ENCODE measurements around the gene TXNDC11. TPM values are rescaled to one million over a fixed set of nuclear protein-coding genes. Genes with fewer than 3 reads are reported as not detected.

TXNDC11 gene
- total RNA-seq, 1 experiment from 2014 or later: 30.9 TPM

- H3K27me3 ChIP-seq (ENCODE audit: insufficient read depth, low read depth): no peaks in the 10 kb centered on the region
Measured at GRCh38 chr16:11736903-11737302, 5.8 kb downstream of the TXNDC11 start.

GRCh38 chr16:11735787-11736186 is 6.9 kb downstream of the TXNDC11 start:
- no peak overlapping the region for H3K4me3 ChIP-seq
- peaks cover 19% of the 10 kb centered on the region for H3K36me3 ChIP-seq (ENCODE audit: low read depth)
- intact Hi-C loops (cut with micrococcal nuclease; ENCODE audit: unreplicated experiment): no loop called here
- H3K27me3 ChIP-seq (ENCODE audit: insufficient read depth, low read depth): no peaks in the 10 kb centered on the region
- POLR2A ChIA-PET (ENCODE audit: unreplicated experiment): no interaction called here
- peaks cover 38% of the 10 kb centered on the region for H4K20me1 ChIP-seq (ENCODE audit: insufficient read depth)
- TF ChIP-seq CTCF (conservative IDR thresholded peaks at IDR 0.05) (no peak), EZH2 (IDR thresholded peaks at IDR 0.05; ENCODE audit: low read depth) (no peak)
- CTCF ChIA-PET: no interaction called here
- no peak overlapping the region for H3K27ac ChIP-seq
- H2AFZ ChIP-seq: no peak overlapping the region
- H3K79me2 ChIP-seq (ENCODE audit: low read depth): peaks cover 42% of the 10 kb centered on the region
- H3F3A ChIP-seq (ENCODE audit: insufficient read depth, low read depth): no peaks in the 10 kb centered on the region
- no peaks in the 10 kb centered on the region for H3K9me2 ChIP-seq (ENCODE audit: insufficient read depth)
- H3K4me2 ChIP-seq: no peak overlapping the region
- H3K9me3 ChIP-seq (ENCODE audit: insufficient read depth, low read depth): no peaks in the 10 kb centered on the region
- no TSS peak for BruUV-seq (replicated peaks)
- H3K4me1 ChIP-seq (replicated peaks; ENCODE audit: insufficient read depth): peaks cover 4% of the 10 kb centered on the region
- DNase-seq: no peak

More at GRCh38 chr16:11736903-11737302, 5.8 kb downstream of the TXNDC11 start:
- Histone ChIP-seq H3K4me1 (replicated peaks; ENCODE audit: insufficient read depth) (peaks cover 12% of the 10 kb centered on the region), H3K79me2 (ENCODE audit: low read depth) (peaks cover 53% of the 10 kb centered on the region), H3K9me2 (ENCODE audit: insufficient read depth) (no peaks in the 10 kb centered on the region), H3K9me3 (ENCODE audit: insufficient read depth, low read depth) (no peaks in the 10 kb centered on the region), H3K36me3 (ENCODE audit: low read depth) (peaks cover 14% of the 10 kb centered on the region), H3K4me2 (no peak overlapping the region), H3K4me3 (no peak overlapping the region), H2AFZ (no peak overlapping the region), H3F3A (ENCODE audit: insufficient read depth, low read depth) (no peaks in the 10 kb centered on the region), H3K27ac (no peak overlapping the region), H4K20me1 (ENCODE audit: insufficient read depth) (peaks cover 45% of the 10 kb centered on the region)
- CTCF ChIA-PET: no interaction called here
- POLR2A ChIA-PET (ENCODE audit: unreplicated experiment): interaction anchor here (0.7 kb wide), 1 partner anchor 753 kb away, joined by 15 read pairs; no protein-coding TSS in a partner anchor
- no TSS peak for BruUV-seq (replicated peaks)
- intact Hi-C loops (cut with micrococcal nuclease; ENCODE audit: unreplicated experiment): no loop called here
- TF ChIP-seq EZH2 (IDR thresholded peaks at IDR 0.05; ENCODE audit: low read depth) (no peak), CTCF (conservative IDR thresholded peaks at IDR 0.05) (no peak)
- no peak for DNase-seq

GRCh38 chr16:11734653-11735043 is 8.0 kb downstream of the TXNDC11 start:
- peaks cover 25% of the 10 kb centered on the region for H3K36me3 ChIP-seq (ENCODE audit: low read depth)

More at GRCh38 chr16:11734653-11735043, 8.0 kb downstream of the TXNDC11 start:
- no peak for DNase-seq
- H3K79me2 ChIP-seq (ENCODE audit: low read depth): peaks cover 30% of the 10 kb centered on the region
- TF ChIP-seq CTCF (conservative IDR thresholded peaks at IDR 0.05) (no peak), EZH2 (IDR thresholded peaks at IDR 0.05; ENCODE audit: low read depth) (no peak)
- no peaks in the 10 kb centered on the region for H3K4me1 ChIP-seq (replicated peaks; ENCODE audit: insufficient read depth)
- no peaks in the 10 kb centered on the region for H3K27me3 ChIP-seq (ENCODE audit: insufficient read depth, low read depth)
- BruUV-seq (replicated peaks): no TSS peak
- H3K4me3 ChIP-seq: no peak overlapping the region
- CTCF ChIA-PET: no interaction called here
- H3K9me2 ChIP-seq (ENCODE audit: insufficient read depth): no peaks in the 10 kb centered on the region
- no peaks in the 10 kb centered on the region for H3F3A ChIP-seq (ENCODE audit: insufficient read depth, low read depth)
- H2AFZ ChIP-seq: no peak overlapping the region
- POLR2A ChIA-PET (ENCODE audit: unreplicated experiment): no interaction called here
- peaks cover 32% of the 10 kb centered on the region for H4K20me1 ChIP-seq (ENCODE audit: insufficient read depth)
- H3K9me3 ChIP-seq (ENCODE audit: insufficient read depth, low read depth): no peaks in the 10 kb centered on the region
- no peak overlapping the region for H3K27ac ChIP-seq
- intact Hi-C loops (cut with micrococcal nuclease; ENCODE audit: unreplicated experiment): no loop called here
- no peak overlapping the region for H3K4me2 ChIP-seq

Measured in PC-9 (cell line).